HG03280 (cell line): ENCODE results near the gene FAM167B.

Experiments
- ATAC-seq: cut with Tn5 transposase; IDR thresholded peaks from one replicate; pipeline ENCODE4 v1.9.1; 2021; ENCODE audit warnings: mild to moderate bottlenecking, moderate library complexity; ENCODE audit not compliant: unreplicated experiment

FAM167B gene

GRCh38 chr1:32246888-32247273, at the start of gene FAM167B:
Gene FAM167B, plus strand, starts transcription at chr1:32247222. Its CDS starts 200 bp downstream, at chr1:32247422.
- ATAC-seq = no peak

GRCh38 chr1:32197837-32198236, 49.2 kb upstream of the FAM167B start:
- ATAC-seq = no peak

- no peak for ATAC-seq
Observed at GRCh38 chr1:32198237-32199042, 48.6 kb upstream of the FAM167B start.

DNA sequence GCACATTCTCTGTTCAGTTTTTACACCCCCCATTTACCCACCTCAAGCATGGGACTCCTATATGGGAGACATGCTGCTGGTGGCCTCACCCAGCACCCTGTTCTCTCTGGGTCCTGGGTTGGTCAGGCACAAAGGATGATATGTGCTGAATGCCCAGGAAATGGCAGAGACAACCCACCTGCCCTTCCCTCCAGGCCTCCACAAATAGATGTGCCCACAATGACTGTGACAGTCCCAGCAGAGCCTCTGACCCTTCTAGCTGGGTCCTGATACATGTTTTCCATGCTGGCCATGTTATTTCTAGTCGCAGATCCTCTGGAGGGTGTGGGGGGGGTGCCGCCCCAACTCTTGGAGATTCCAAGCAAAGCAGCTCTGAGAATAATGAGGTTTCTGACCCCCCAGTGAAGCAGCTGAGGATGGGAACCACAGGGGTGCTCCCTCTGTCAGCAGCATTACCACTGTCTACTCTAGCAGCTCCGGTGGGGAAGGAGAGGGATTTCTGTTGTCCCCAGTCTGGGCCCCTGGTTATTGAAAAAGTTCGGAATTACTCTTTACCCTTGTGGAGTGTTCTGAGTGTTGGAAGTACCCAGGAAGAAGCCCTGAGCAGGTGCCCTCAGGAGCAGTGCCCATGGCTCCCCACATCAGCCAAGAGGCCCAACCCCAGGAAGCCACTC, 47.8 kb upstream of the FAM167B start:
- no peak for ATAC-seq

- no peak for ATAC-seq
Observed at GRCh38 chr1:32199717-32200072, 47.3 kb upstream of the FAM167B start.

DNA sequence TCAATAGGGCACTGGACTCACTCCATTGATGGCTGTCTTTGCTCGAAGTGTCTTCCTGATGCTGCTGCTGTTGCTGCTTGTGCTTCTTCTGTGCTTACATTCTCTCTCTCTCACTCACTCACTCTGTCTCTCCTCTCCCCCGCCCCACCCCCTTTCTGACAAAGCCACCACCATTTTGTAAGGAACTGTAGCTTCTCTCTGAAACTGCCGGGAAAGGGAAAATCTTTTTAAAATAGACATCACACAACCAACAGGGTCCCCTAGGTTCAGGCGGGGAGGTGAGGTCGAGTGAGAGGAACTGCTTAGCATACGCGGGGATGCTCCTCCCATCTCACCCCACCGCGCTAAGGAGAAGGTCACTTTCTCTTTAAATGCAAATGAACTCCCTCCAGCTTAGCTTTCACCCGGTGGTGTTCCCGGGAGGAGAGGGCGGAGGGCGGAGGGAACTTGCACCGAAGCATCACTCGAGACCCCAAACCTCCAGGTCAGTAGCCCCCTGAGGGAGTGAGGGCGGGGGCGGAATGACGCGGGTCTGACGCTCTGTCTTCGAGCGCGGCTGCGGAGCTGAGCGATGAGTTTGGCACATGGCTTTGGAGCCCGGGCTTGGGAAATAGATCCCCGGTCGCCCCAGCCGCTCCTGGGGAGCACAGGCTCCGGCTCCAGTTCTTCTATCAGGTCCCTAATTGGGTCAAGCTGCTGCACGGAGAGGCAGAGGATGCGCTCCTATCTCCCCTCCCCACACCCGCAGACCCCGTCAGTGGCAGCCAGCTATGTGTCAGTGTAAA, 46.6 kb upstream of the FAM167B start, which contains the start of gene CCDC28B:
CCDC28B (plus strand) TSS at position 370 of the 785 bp plus-strand sequence. CDS start 1,341 bp downstream, outside the sequence.
- ATAC-seq = no peak

DNA sequence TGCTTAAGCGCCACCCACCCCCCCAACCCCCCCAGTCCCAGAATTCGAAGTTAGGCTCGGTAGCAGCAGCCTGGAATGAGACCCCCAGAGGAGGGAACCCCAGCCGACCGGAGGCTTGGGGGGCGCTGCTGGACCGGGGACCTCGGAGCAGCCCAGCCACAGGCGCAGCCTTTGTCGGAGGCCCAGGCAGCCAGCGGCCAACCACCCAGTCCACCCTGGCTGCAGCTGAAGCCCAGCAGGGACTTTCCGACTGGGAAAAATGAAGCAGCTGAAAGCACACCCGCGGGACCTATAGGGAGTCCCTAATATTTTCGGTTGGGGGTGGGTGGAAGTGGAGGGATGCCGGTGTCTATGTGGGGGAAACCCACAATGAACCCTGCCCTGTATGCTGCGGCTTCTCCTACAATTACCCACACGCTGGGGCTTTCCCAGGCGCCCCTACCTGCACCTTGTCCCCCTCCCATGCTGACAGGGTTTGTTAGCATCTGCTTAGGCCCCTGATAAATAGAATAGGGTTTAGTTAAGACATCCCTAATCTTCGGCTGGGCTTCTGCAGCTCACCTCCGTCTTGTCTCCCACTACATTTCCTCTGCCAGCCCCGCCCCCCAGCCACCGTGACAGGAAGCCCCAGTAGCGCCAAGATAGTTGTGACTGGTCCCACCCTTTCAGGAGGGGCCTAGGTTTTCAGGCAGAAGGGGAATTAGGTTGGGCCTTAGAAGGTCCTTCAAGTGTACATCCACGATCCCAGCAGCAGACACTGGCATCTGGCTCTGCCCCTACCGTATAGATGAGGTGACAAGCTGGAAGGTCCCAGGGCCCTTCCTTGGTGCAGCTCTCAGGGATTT, 45.8 kb upstream of the FAM167B start:
- ATAC-seq = no peak

GRCh38 chr1:32204943-32205361, 42.1 kb upstream of the FAM167B start:
- ATAC-seq = no peak

DNA sequence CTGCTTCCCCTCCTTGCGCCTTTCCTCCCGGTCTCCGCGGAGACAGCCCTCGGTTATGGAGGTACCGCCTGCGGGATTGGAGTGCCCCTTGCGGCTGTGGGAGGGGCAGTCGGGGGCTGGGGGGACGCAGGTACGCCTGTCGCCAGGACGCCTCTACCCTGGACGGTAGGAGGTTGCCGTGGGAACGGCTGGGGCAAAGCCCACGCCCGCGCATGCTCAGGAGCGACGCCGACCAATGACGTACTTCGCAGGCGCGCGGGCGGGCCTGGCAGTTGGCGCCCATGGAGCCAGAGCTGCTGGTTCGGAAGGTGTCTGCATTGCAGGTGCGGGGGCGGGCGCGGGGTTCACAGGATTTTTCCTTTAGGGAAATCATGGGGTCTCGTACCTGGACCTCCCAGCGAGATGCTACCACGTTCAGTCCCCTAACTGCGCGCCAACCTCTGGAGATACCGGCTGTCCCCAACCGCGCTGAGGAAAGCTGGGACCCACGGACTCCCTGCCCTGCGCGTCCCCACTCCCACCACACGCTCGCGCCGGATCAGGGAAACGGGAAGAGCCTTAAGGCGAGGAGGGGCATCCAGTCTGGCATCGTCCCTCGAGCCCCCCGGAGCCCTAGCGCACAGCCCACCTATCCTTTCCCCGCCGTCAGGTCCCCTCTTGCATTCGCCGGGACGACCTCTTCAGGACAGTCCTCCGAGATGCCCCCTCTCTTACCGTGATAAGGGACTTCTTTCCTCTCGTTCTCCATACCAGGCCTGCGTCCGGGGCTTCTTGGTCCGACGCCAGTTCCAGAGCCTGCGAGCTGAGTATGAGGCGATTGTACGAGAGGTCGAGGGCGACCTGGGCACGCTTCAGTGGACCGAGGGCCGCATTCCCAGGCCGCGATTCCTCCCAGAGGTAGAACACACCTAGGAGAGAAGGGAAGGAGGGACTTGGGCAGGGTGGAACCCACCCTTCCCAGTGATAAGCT, 41.3 kb upstream of the FAM167B start, which contains the start of gene IQCC:
IQCC (plus strand) TSS at position 271 of the 970 bp plus-strand sequence; CDS start at position 282, 11 bp downstream.
- ATAC-seq = peak; percentile 62

GRCh38 chr1:32208469-32208868, 38.6 kb upstream of the FAM167B start:
- ATAC-seq = no peak

DNA sequence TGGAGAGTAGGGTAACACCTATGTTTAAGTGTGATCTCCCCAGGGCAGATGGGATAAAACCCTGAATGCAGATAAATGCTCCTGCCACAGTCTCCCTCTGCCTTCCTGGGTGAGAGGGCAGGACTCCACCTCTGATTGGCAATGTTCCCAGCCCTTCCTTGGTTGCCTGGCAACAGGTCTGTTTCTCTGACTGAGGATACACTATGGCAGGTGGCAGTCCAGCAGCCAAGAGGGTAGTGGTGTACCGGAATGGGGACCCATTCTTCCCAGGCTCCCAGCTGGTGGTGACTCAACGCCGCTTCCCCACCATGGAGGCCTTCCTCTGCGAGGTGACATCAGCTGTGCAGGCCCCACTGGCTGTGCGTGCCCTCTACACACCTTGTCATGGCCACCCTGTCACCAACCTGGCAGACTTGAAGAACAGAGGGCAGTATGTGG, 38.1 kb upstream of the FAM167B start, which contains the start of gene DCDC2B:
DCDC2B (plus strand) TSS at position 199 of the 438 bp plus-strand sequence; CDS start at position 204, 5 bp downstream.
- no peak for ATAC-seq

- no peak for ATAC-seq
Observed at GRCh38 chr1:32215629-32216480, 31.2 kb upstream of the FAM167B start.

- ATAC-seq = no peak
Observed at GRCh38 chr1:32216566-32216965, 30.5 kb upstream of the FAM167B start.

DNA sequence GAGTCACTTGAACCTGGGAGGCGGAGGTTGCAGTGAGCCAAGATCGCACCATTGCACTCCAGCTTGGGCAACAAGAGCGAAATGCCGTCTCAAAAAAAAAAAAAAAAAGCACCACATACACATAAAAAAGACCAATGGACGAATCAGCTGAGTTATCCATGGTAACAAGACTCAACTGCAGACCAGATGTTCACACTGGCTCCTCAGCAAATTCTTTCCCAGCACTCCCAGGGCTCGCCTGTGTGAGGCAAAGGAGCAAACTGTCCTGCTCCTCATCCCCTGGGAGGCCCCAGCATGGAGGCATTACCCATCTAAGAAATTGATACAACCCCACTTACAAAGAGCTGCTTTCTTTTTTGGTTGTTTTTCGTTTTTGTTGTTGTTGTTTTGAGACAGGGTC, 28.0 kb upstream of the FAM167B start:
- ATAC-seq = no peak

DNA sequence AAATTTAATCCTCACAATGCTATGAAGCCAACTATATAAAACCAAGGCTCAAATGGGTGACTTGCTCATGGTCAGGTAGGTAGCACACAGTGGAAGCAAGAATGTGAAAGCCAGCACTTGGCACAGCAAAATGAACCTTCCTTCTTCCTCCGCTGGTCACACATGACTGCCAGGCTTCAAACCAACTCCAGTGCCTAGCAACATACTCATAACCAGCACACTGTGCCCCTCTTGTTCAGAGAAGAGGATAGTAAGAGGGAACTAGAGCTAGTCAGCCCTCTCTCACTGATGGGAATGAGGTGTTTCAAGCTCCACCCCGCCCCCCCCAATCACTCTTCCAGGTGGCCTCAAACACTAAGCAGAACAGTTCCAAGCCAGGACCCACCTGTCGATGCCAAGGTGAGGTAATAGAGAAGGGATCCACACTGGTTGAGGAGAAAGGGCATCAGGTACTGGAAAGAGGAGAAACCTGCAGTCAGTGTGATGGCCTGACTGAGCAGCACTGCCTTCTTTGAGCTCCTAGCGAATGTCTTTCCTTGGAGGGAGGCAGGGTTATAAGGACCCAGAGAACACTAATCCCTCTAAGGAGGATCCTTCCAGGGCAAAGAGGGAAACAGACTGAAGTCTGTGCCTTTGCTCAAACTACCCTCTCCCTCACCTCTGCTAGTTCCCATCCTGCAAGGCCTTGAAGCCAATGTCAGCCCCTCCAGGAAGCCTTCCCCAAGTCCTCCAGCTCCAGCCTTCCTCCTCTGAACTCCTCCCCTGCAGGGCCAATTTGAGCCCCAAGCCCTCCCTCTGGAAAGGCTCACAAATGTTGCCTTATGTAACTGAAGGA, 26.1 kb upstream of the FAM167B start:
- ATAC-seq = no peak

GRCh38 chr1:32221581-32221979, 25.4 kb upstream of the FAM167B start:
- ATAC-seq = no peak
